Measurements from ENCODE around the gene WDR27. TPM values are rescaled to one million over a fixed set of nuclear protein-coding genes. Genes with fewer than 3 reads are reported as not detected.
"Not testable (repeated sequence)": the region's sequence is repeated elsewhere in the genome, so short reads cannot be mapped to it uniquely, and the experiment has no call there.

WDR27 gene
- total and polyA plus RNA-seq, 4 donors, result 6.9 to 68.1 (median 31.4) TPM

DNA sequence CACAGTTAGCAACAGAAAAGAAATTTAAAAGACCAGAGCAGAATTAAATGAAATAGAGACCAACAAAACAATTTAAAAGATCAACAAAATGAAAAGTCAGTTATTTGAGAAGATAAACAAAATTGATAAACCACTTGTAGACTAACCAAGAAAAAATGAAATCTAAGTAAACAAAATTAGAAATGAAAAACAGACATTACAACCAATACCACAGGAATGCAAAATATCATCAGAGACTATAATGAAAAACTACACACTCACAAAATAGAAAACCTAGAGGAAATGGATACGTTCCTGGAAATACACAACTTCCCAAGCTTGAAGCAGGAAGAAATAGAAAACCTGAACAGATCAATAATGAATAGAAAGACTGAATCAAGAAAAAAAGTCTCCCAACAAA, 97.8 kb downstream of the WDR27 start:
- no peak for ATAC-seq (ENCODE audit: insufficient read depth, low FRiP score)
- H3K4me3 ChIP-seq, result no peak overlapping the region
- H3K27ac ChIP-seq (ENCODE audit: low read depth in 1 of 2, low read length in 1 of 2), result no peak overlapping the region
- H3K9me3 ChIP-seq (ENCODE audit: control insufficient read depth in 4 of 4, insufficient read depth in 3 of 4, low read length in 3 of 4), result no peaks in the 10 kb centered on the region
- WGBS, 2 donors, result 82 to 97% methylated on average over 1 of the region's 1 CpG
- DNase-seq, result no peak
- no peak overlapping the region for H3K9ac ChIP-seq (ENCODE audit: insufficient read depth in 1 of 2, low read length in 2 of 2)
- no peaks in the 10 kb centered on the region for H3K4me1 ChIP-seq (ENCODE audit: control insufficient read depth in 5 of 5, insufficient read depth in 5 of 5, low read length in 5 of 5)
- no peaks in the 10 kb centered on the region for H3K27me3 ChIP-seq (ENCODE audit: control insufficient read depth in 3 of 3, insufficient read depth in 3 of 3, low read length in 2 of 3)
- TF ChIP-seq CTCF (IDR thresholded peaks at IDR 0.05; ENCODE audit: control extremely low read depth, extremely low read depth), result no peak
- H3K36me3 ChIP-seq (ENCODE audit: control insufficient read depth in 4 of 4, insufficient read depth in 4 of 4, low read length in 4 of 4), result peaks cover 0 to 3% (median 2%) of the 10 kb centered on the region in 4 donors

DNA sequence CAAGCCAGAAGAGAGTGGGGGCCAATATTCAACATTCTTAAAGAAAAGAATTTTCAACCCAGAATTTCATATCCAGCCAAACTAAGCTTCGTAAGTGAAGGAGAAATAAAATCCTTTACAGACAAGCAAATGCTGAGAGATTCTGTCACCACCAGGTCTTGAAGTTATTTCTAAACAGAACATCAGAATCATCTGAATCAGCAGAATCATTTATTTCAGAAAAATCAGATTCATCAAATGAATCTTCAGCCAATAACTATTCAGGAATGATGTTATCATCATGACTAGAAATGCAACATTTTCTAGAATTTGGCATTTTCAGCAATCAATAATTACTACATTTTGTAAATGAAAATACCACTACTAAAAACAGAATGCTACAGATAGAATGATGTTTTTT, 100.7 kb downstream of the WDR27 start:
- WGBS, 2 donors, result 94 to 100% methylated on average over 1 of the region's 1 CpG

DNA sequence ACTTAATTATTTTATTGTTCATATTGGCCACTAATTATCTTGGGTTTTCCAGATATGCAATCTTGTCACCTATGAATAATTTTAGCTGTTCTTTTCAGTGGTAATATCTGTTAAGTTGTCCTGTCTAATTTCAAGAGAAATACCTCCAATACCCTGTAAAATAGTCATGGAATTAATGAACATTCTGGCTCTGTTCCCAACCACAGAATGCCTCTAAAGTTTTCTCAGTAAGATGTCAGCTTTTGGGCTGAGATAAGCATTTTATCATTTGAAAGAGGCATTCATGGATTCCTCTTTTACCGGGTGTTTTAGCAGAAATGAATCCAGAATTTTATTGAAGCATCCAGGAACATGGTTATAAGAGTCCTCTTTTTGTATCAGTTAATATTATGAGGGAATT, 109.3 kb downstream of the WDR27 start:
- no peak for TF ChIP-seq CTCF (IDR thresholded peaks at IDR 0.05; ENCODE audit: control extremely low read depth, extremely low read depth)
- Histone ChIP-seq H3K4me1 (ENCODE audit: control insufficient read depth in 5 of 5, insufficient read depth in 5 of 5, low read length in 5 of 5) (no peaks in the 10 kb centered on the region), H3K36me3 (ENCODE audit: control insufficient read depth in 4 of 4, insufficient read depth in 4 of 4, low read length in 4 of 4) (no peaks in the 10 kb centered on the region), H3K9me3 (ENCODE audit: control insufficient read depth in 4 of 4, insufficient read depth in 3 of 4, low read length in 3 of 4) (no peaks in the 10 kb centered on the region), H3K27me3 (ENCODE audit: control insufficient read depth in 3 of 3, insufficient read depth in 3 of 3, low read length in 2 of 3) (no peaks in the 10 kb centered on the region), H3K4me3 (no peak overlapping the region), H3K27ac (ENCODE audit: low read depth in 1 of 2, low read length in 1 of 2) (no peak overlapping the region), H3K9ac (ENCODE audit: insufficient read depth in 1 of 2, low read length in 2 of 2) (no peak overlapping the region)
- no peak for ATAC-seq (ENCODE audit: insufficient read depth, low FRiP score)
- WGBS, 2 donors, result 73 to 80% methylated on average over 1 of the region's 1 CpG
- DNase-seq, result no peak

More for the DNA sequence above, 100.7 kb downstream of the WDR27 start:
- not testable (repeated sequence) for H3K9me3 ChIP-seq (ENCODE audit: control insufficient read depth in 4 of 4, insufficient read depth in 3 of 4, low read length in 3 of 4); H3K27me3 ChIP-seq (ENCODE audit: control insufficient read depth in 3 of 3, insufficient read depth in 3 of 3, low read length in 2 of 3); ATAC-seq (ENCODE audit: insufficient read depth, low FRiP score); H3K4me3 ChIP-seq; H3K4me1 ChIP-seq (ENCODE audit: control insufficient read depth in 5 of 5, insufficient read depth in 5 of 5, low read length in 5 of 5); H3K27ac ChIP-seq (ENCODE audit: low read depth in 1 of 2, low read length in 1 of 2); H3K36me3 ChIP-seq (ENCODE audit: control insufficient read depth in 4 of 4, insufficient read depth in 4 of 4, low read length in 4 of 4); DNase-seq; H3K9ac ChIP-seq (ENCODE audit: insufficient read depth in 1 of 2, low read length in 2 of 2)

DNA sequence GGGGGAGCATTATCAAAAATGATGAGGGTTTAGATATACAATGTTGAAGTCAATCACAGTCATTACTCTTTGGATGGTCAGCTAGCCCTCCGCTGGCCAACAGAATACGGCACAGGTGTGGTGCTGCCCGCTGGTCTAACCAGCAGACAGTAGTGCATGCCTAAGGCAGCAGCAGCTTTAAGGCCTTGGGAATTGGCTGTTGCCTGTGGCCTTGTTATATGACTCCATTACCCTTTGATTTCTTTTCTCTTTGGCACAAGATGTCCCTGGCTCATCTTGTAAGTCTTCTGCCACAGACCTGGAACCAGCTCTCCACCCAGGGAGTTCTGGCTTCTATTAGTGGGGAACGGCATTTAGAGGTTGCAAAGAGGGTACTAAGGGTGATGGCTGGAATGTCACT, 110.2 kb downstream of the WDR27 start:
- Histone ChIP-seq H3K36me3 (ENCODE audit: control insufficient read depth in 4 of 4, insufficient read depth in 4 of 4, low read length in 4 of 4) (no peaks in the 10 kb centered on the region), H3K4me1 (ENCODE audit: control insufficient read depth in 5 of 5, insufficient read depth in 5 of 5, low read length in 5 of 5) (no peaks in the 10 kb centered on the region), H3K9me3 (ENCODE audit: control insufficient read depth in 4 of 4, insufficient read depth in 3 of 4, low read length in 3 of 4) (no peaks in the 10 kb centered on the region), H3K4me3 (no peak overlapping the region), H3K27me3 (ENCODE audit: control insufficient read depth in 3 of 3, insufficient read depth in 3 of 3, low read length in 2 of 3) (no peaks in the 10 kb centered on the region), H3K9ac (ENCODE audit: insufficient read depth in 1 of 2, low read length in 2 of 2) (no peak overlapping the region), H3K27ac (ENCODE audit: low read depth in 1 of 2, low read length in 1 of 2) (no peak overlapping the region)
- TF ChIP-seq CTCF (IDR thresholded peaks at IDR 0.05; ENCODE audit: control extremely low read depth, extremely low read depth), result no peak
- no peak for ATAC-seq (ENCODE audit: insufficient read depth, low FRiP score)
- WGBS, 2 donors, result 88 to 94% methylated on average over 4 of the region's 4 CpGs
- no peak for DNase-seq
